Endothelial cell of umbilical vein (primary cell): ENCODE measurements around the gene SLFN13. TPM values are rescaled to one million over a fixed set of nuclear protein-coding genes. Genes with fewer than 3 reads are reported as not detected.

ENCODE experiments used
- BruUV-seq: library from RNA; stranded (reverse); fragments of 400-500 nt; replicated peaks from 2 replicates; lab custom pipeline; 2021; lab: Mats Ljungman, UMichigan
- CTCF ChIA-PET: fragments of 300-600, 350-600 bp; sonication (Branson Sonifier 250); formaldehyde crosslinking; loops from one replicate; lab custom pipeline; 2021; ENCODE audit warnings: antibody characterized with exemption, inconsistent platforms; lab: Charles Lee
- POLR2A ChIA-PET: fragments of 300-600, 350-600 bp; sonication (Branson Sonifier 250); formaldehyde crosslinking; loops from one replicate; lab custom pipeline; 2021; ENCODE audit warnings: antibody characterized with exemption, inconsistent platforms; lab: Charles Lee
- DNase-seq: peaks from one replicate; pipeline ENCODE4 v3.0.0-alpha.2; 2011; ENCODE audit warnings: low read depth, low spot score
- FAIRE-seq: peaks from 2 replicates; lab custom pipeline; 2011; peaks lifted over from hg19 to GRCh38; lab: Jason Lieb, UNC
- H2AFZ ChIP-seq: 2 replicates; pipeline ENCODE4 v1.6.0; 2012; ENCODE audit warnings: low read depth, low read length, control low read depth, inconsistent platforms
- H3K27ac ChIP-seq: 2 replicates; pipeline ENCODE4 v1.5.1; 2011; ENCODE audit warnings: low read depth, mild to moderate bottlenecking, control low read depth, low read length, moderate library complexity; ENCODE audit not compliant: insufficient read depth
- H3K27me3 ChIP-seq, 2 experiments: 2 replicates each; pipeline versions ENCODE4 v1.6.0 to v1.6.1; 2011; ENCODE audit warnings: low read length in 2 of 2, mixed read lengths in 1 of 2; ENCODE audit not compliant: control insufficient read depth in 2 of 2, insufficient read depth in 2 of 2
- H3K36me3 ChIP-seq, 2 experiments: 2 replicates in 1 of 2; 3 replicates in 1 of 2; pipeline ENCODE4 v1.5.1; 2011; ENCODE audit warnings: low read length in 2 of 2, mild to moderate bottlenecking in 1 of 2, moderate library complexity in 1 of 2; ENCODE audit not compliant: control insufficient read depth in 2 of 2, insufficient read depth in 2 of 2; ENCODE audit errors: extremely low read depth in 1 of 2
- H3K4me1 ChIP-seq: 3 replicates; pipeline ENCODE4 v1.5.1; 2011; ENCODE audit warnings: mild to moderate bottlenecking, low read length; ENCODE audit not compliant: control insufficient read depth, insufficient read depth; ENCODE audit errors: extremely low read depth
- H3K4me2 ChIP-seq: 2 replicates; pipeline ENCODE4 v1.6.1; 2011; ENCODE audit warnings: low read length, control low read depth, mixed read lengths; ENCODE audit not compliant: insufficient read depth
- H3K4me3 ChIP-seq, 3 experiments: fragments of 200-600 bp in 1 of 3; sonication (generic), shearing (Covaris generic) in 1 of 3; replicated peaks in 1 of 3; 2 replicates each; pipeline ENCODE4 v1.5.1; 2011 to 2016; ENCODE audit warnings: control low read depth in 3 of 3, low read length in 3 of 3, mild to moderate bottlenecking in 2 of 3, inconsistent platforms in 1 of 3, low read depth in 1 of 3, moderate library complexity in 1 of 3; ENCODE audit not compliant: insufficient read depth in 1 of 3
- H3K79me2 ChIP-seq: 2 replicates; pipeline ENCODE4 v1.6.0; 2012; ENCODE audit warnings: low read length, inconsistent platforms; ENCODE audit not compliant: control insufficient read depth, insufficient read depth
- H3K9ac ChIP-seq: replicated peaks from 2 replicates; pipeline ENCODE3; 2011; ENCODE audit warnings: low read length, control low read depth; ENCODE audit not compliant: insufficient read depth; ENCODE audit errors: extremely low read depth
- H3K9me1 ChIP-seq: replicated peaks from 3 replicates; pipeline ENCODE4 v1.6.0; 2011; ENCODE audit warnings: mild to moderate bottlenecking, low read length; ENCODE audit not compliant: control insufficient read depth, insufficient read depth; ENCODE audit errors: extremely low read depth
- H3K9me3 ChIP-seq: replicated peaks from 2 replicates; pipeline ENCODE4 v1.5.1; 2012; ENCODE audit warnings: low read length, inconsistent platforms; ENCODE audit not compliant: control insufficient read depth, insufficient read depth
- H4K20me1 ChIP-seq: replicated peaks from 2 replicates; pipeline ENCODE3; 2011; ENCODE audit warnings: mild to moderate bottlenecking, low read length; ENCODE audit not compliant: control insufficient read depth, insufficient read depth; ENCODE audit errors: extremely low read depth
- CTCF ChIP-seq, 2 donors: IDR thresholded peaks; 1 replicate in 1 of 2; 2 replicates in 1 of 2; pipeline ENCODE4 v1.5.1; 2011; ENCODE audit warnings: low read length in 2 of 2, mild to moderate bottlenecking in 2 of 2, moderate library complexity in 2 of 2, control low read depth in 1 of 2, inconsistent platforms in 1 of 2, low read depth in 1 of 2; ENCODE audit not compliant: insufficient read depth in 1 of 2; ENCODE audit errors: extremely low read depth in 1 of 2
- EZH2 ChIP-seq: IDR thresholded peaks from 2 replicates; pipeline ENCODE4 v1.6.1; 2012; ENCODE audit warnings: borderline replicate concordance, low read depth, mild to moderate bottlenecking, moderate library complexity, low read length, inconsistent platforms; ENCODE audit not compliant: severe bottlenecking
- FOS ChIP-seq: IDR thresholded peaks from 2 replicates; pipeline ENCODE4 v1.6.1; 2011; ENCODE audit warnings: mild to moderate bottlenecking, low read length, moderate library complexity, borderline replicate concordance; ENCODE audit not compliant: insufficient read depth
- GATA2 ChIP-seq: IDR thresholded peaks from 2 replicates; pipeline ENCODE4 v1.7.0; 2011; ENCODE audit warnings: low read depth, mild to moderate bottlenecking, moderate library complexity, mixed read lengths, low read length; ENCODE audit not compliant: insufficient read length, insufficient read depth
- JUN ChIP-seq: IDR thresholded peaks from 2 replicates; pipeline ENCODE4 v1.6.1; 2011; ENCODE audit warnings: borderline replicate concordance, low read depth; ENCODE audit not compliant: insufficient read length, insufficient read depth
- MYC ChIP-seq: IDR thresholded peaks from one replicate; pipeline ENCODE4 v1.6.1; 2011; ENCODE audit warnings: mild to moderate bottlenecking, low read depth, low read length
- POLR2A ChIP-seq: IDR thresholded peaks from 2 replicates; pipeline ENCODE4 v1.6.1; 2012; ENCODE audit warnings: low read depth, mild to moderate bottlenecking, control low read depth, low read length
- POLR2AphosphoS5 ChIP-seq: IDR thresholded peaks from 2 replicates; pipeline ENCODE4 v1.6.1; 2012; ENCODE audit warnings: low read depth, mild to moderate bottlenecking, control low read depth, low read length, moderate library complexity; ENCODE audit not compliant: insufficient read depth
- dilution Hi-C: fragments of 300-500 bp; cut with MboI; formaldehyde crosslinking; loops from one replicate; pipeline ENCODE4 v1.15.0; 2019; ENCODE audit warnings: low sequenced_read_pairs; ENCODE audit not compliant: extremely low pct_ligation_motif_present
- intact Hi-C: fragments of 100-400 bp; cut with micrococcal nuclease; formaldehyde crosslinking; loops from one replicate; pipeline ENCODE4 v1.10.0; 2022
- polyA plus RNA-seq, 4 experiments: library from polyadenylated mRNA; depleted of rRNA in 3 of 4; stranded (reverse) in 3 of 4; unstranded in 1 of 4; fragments of >200 nt; gene quantifications; 2 replicates each; pipeline versions ENCODE4 v1.2.1 to v1.2.3, GENCODE V29; 2011 to 2012; ENCODE audit warnings: missing spikeins in 1 of 4
- total RNA-seq: library from RNA; stranded (reverse); gene quantifications from 2 replicates; pipeline ENCODE4 v1.2.3, GENCODE V29; 2021
- TF ChIP-seq, protein P1 (sequence below): IDR thresholded peaks from 2 replicates; pipeline ENCODE4 v1.6.1; 2011; ENCODE audit not compliant: insufficient read depth, insufficient read length

The SLFN13 gene
- total and polyA plus RNA-seq, 2 donors (not counting 3 experiments of a cell fraction or from before 2014, with no cell fraction given), result 2.3 to 13.7 TPM

DNA sequence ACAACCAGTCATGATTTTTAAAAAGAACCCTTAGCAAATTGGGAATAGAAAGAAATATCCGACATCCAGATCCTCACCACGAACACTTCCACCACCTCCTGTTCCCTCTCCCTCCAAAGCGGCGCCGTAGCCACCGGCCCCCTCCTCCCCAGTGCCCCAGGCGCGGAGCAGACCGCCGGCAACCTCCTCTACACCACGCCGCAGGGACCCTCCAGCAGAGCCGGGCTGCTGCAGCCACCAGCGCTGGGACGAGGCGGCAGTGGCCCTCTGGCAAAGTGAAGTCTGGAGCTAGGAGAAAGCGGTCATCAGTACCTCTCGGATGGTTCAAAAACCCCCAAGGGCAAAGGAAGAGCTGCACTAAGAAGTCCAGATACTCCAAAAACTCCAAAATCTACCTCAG lies 41.4 kb upstream of the SLFN13 start:
- H3K79me2 ChIP-seq, result no peaks in the 10 kb centered on the region
- H4K20me1 ChIP-seq, result no peaks in the 10 kb centered on the region
- no peaks in the 10 kb centered on the region for H3K36me3 ChIP-seq
- H3K27ac ChIP-seq, result no peak overlapping the region
- no peak overlapping the region for H3K4me2 ChIP-seq
- no peaks in the 10 kb centered on the region for H3K9me3 ChIP-seq
- BruUV-seq, result no TSS peak
- ChIA-PET CTCF (interaction anchor here (1.1 kb wide), 1 partner anchor 9 kb away, joined by 3 read pairs; no protein-coding TSS in a partner anchor), POLR2A (no interaction called here)
- peaks cover 84 to 100% of the 10 kb centered on the region in 2 experiments for H3K27me3 ChIP-seq
- no peak for DNase-seq
- dilution Hi-C loops (no loop called here), intact Hi-C loops (no loop called here)
- no peak for FAIRE-seq
- no peak overlapping the region for H3K9ac ChIP-seq
- no peaks in the 10 kb centered on the region for H3K9me1 ChIP-seq
- H3K4me3 ChIP-seq, result no peak overlapping the region
- TF ChIP-seq, protein P1, sequence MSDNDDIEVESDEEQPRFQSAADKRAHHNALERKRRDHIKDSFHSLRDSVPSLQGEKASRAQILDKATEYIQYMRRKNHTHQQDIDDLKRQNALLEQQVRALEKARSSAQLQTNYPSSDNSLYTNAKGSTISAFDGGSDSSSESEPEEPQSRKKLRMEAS, result no peak
- TF ChIP-seq MYC (no peak), FOS (no peak), EZH2 (no peak), JUN (no peak), GATA2 (no peak), POLR2A (no peak), CTCF (IDR thresholded peaks at IDR 0.05; ENCODE audit: extremely low read depth in 1 of 2, insufficient read depth in 1 of 2, low read depth in 1 of 2, low read length in 2 of 2) (no peak), POLR2AphosphoS5 (no peak)
- no peak overlapping the region for H2AFZ ChIP-seq
- peaks cover 5% of the 10 kb centered on the region for H3K4me1 ChIP-seq
